Fibroblast of villous mesenchyme (primary cell): ENCODE results near the gene DNAJC4. TPM values are rescaled to one million over a fixed set of nuclear protein-coding genes. Genes with fewer than 3 reads are reported as not detected.

Experiments
- DNase-seq: peaks from one replicate; pipeline ENCODE4 v3.0.0-alpha.2; 2010; ENCODE audit warnings: low read depth
- H3K4me3 ChIP-seq: 2 replicates; pipeline ENCODE4 v1.5.1; 2011; ENCODE audit warnings: low read depth, mild to moderate bottlenecking, low read length
- total RNA-seq: library from RNA; depleted of rRNA; stranded (reverse); fragments of >200 nt; gene quantifications from 2 replicates; pipeline ENCODE4 v1.2.3, GENCODE V29; 2012
- TF ChIP-seq, protein P1 (sequence below): IDR thresholded peaks from 2 replicates; pipeline ENCODE4 v1.5.1; 2012; ENCODE audit warnings: low read depth, mild to moderate bottlenecking, low read length; ENCODE audit not compliant: insufficient read depth

Gene DNAJC4
- total RNA-seq, 1 donor = 6.5 TPM

DNA sequence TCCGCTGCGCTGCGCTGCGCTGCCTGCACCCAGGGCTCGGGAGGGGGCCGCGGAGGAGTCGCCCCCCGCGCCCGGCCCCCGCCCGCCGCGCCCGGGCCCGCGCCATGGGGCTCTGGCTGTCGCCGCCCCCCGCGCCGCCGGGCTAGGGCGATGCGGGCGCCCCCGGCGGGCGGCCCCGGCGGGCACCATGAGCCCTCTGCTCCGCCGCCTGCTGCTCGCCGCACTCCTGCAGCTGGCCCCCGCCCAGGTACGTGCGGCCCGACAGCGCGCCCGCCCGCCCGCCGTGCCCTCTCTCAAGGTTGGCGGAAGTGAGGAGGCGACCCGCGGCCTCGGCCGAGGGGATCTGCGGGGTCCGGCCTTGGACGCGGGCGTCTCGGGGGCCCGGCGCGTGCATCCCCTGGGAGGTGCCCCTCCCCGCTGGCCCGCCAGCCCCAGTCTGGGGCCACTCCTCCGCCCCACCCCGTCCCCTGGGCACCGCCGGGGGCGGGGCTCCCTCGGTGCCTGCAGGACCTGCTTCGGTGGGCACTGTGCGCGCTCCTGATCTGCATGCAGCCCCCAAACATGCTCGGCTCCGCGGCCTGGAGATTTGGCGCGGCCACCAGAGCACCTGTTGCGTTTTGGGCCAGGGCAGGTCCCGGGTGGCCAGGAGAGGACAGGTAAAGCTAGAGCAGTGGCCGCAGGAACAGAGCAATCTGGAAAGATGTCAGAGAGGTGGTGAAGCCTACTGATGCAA is 4.5 kb downstream of the DNAJC4 start:
- TF ChIP-seq, protein P1, sequence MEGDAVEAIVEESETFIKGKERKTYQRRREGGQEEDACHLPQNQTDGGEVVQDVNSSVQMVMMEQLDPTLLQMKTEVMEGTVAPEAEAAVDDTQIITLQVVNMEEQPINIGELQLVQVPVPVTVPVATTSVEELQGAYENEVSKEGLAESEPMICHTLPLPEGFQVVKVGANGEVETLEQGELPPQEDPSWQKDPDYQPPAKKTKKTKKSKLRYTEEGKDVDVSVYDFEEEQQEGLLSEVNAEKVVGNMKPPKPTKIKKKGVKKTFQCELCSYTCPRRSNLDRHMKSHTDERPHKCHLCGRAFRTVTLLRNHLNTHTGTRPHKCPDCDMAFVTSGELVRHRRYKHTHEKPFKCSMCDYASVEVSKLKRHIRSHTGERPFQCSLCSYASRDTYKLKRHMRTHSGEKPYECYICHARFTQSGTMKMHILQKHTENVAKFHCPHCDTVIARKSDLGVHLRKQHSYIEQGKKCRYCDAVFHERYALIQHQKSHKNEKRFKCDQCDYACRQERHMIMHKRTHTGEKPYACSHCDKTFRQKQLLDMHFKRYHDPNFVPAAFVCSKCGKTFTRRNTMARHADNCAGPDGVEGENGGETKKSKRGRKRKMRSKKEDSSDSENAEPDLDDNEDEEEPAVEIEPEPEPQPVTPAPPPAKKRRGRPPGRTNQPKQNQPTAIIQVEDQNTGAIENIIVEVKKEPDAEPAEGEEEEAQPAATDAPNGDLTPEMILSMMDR = no peak
- peak overlapping the region; percentile 68 for H3K4me3 ChIP-seq
- no peak for DNase-seq

DNA sequence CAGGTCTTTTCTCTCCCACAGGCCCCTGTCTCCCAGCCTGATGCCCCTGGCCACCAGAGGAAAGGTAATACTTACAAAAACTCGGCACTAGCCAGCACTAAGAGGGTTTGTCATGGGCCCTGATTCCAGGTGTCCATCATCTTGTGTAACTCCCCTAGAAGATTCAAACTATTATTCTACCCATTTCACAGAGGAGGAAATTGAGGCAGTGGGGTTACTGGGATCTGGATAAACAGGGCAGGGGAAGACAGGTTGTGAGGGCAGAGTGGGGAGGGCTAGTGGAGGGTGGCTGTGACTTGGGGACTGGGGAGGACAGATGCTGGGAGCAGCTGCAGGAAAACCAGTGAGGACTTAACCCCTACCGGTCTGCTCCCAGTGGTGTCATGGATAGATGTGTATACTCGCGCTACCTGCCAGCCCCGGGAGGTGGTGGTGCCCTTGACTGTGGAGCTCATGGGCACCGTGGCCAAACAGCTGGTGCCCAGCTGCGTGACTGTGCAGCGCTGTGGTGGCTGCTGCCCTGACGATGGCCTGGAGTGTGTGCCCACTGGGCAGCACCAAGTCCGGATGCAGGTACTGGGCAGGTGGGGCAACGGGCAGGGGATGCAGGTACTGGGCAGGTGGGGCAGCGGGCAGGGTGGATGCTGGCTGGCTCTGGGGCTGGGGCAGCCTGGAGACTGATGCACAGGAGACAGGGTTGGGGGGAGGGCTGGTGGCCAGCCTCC is 5.3 kb downstream of the DNAJC4 start:
- DNase-seq = no peak
- TF ChIP-seq, protein P1 = no peak

DNA sequence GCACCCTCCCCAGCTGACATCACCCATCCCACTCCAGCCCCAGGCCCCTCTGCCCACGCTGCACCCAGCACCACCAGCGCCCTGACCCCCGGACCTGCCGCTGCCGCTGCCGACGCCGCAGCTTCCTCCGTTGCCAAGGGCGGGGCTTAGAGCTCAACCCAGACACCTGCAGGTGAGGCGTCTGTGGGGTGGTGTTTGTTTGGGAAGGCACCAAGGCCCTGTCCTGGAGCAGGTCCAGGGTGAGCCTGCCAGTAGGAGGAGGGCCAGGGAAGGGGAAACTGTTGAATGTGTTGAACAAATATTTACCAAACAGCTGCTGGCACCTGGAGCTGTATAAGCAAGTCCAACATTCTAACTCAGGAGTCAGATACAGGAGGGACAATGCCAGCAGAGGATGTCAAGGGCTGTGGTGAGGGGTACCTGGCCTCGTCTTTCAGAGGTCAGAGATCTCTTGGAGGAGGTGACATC is 7.2 kb downstream of the DNAJC4 start:
- TF ChIP-seq, protein P1 = no peak
- DNase-seq = no peak
- no peak overlapping the region for H3K4me3 ChIP-seq

More for the DNA sequence above, 5.3 kb downstream of the DNAJC4 start:
- peak overlapping the region; percentile 68 for H3K4me3 ChIP-seq

DNA sequence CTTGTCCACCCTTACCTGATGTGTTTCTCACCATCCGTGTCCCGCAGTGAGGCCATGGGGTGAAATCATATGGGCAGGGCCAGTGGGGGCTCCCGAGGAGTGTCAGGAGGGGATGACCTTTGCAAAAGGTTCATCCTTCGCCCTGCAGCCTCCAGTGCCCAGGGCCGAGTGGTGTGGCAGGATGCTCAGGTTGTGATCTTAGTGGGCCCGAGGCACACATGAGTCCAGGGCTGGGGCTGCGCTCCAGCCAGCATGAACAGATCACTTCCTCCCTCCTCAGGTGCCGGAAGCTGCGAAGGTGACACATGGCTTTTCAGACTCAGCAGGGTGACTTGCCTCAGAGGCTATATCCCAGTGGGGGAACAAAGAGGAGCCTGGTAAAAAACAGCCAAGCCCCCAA is 7.7 kb downstream of the DNAJC4 start:
- TF ChIP-seq, protein P1 = no peak
- no peak for DNase-seq
- no peak overlapping the region for H3K4me3 ChIP-seq

DNA sequence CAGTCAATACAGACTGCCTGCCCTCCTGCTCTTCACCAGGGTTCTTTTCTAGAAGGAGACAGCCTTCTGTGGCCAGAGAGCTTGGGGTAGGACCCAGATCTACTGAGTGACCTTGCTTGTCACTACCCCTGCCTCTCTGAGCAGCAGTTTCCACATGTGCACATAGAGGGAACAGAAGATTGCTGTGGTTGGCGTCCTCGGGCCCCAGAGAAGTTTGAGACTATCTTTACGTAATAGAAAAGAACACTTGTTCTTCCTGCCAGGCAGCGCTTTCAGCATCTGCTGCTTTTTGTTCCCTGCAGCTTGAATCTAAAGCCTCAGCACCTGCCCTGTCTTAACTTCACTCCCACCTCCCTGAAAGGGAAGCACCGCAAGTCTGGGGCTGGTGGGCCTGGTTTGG is 8.7 kb downstream of the DNAJC4 start:
- DNase-seq = no peak
- TF ChIP-seq, protein P1 = no peak
- H3K4me3 ChIP-seq = no peak overlapping the region

DNA sequence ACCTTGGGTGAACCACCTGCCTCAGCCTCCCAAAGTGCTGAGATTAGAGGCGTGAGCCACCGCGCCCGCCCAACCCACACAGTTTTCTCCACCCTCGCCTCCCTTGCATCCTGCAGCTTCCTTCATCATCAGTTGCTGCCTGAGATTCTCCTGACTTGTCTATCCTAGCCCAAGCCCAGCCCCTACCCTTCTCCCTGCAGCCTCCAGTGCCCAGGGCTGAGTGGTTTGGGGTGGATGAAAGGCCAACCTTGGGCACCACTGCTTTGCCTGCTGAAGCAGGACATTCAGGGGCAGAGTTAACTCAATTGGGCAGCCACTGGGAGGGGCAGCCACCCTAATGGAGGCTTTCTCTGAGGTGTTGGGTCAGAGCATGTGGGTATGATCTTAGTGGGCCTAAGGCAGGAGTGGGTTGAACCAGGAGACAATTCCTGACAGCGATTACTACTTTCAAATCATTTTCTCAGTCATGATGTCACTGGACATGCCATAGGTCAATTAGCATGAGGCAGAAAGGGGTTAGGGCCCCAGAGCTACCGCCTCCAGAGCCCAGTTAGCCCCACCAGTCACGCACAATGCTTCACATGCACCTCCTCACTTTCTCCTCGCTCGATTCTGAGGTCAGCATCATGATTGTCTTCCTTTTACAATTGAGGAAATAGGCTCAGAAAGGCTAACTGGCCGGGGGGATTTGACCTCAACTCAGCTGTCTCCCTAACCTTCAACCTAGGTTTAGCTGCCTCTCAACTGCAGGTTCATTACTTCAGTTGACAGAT is 9.5 kb downstream of the DNAJC4 start:
- no peak for DNase-seq
- TF ChIP-seq, protein P1 = no peak
- H3K4me3 ChIP-seq = peak overlapping the region; percentile 82
